GM18517 (cell line): Measurements from ENCODE around the gene TRPV2.

Source experiments
- ATAC-seq: cut with Tn5 transposase; IDR thresholded peaks from one replicate; pipeline ENCODE4 v1.9.1; 2021; ENCODE audit warnings: mild to moderate bottlenecking, moderate library complexity; ENCODE audit not compliant: unreplicated experiment

TRPV2 gene

GRCh38 chr17:16453493-16453851, 38.1 kb downstream of the TRPV2 start:
- no peak for ATAC-seq

GRCh38 chr17:16455997-16456741, 40.8 kb downstream of the TRPV2 start:
- ATAC-seq, result no peak

- ATAC-seq, result no peak
Measured at GRCh38 chr17:16456742-16457316, 41.5 kb downstream of the TRPV2 start.

- no peak for ATAC-seq
Measured at GRCh38 chr17:16459271-16459670, 43.9 kb downstream of the TRPV2 start.

GRCh38 chr17:16459855-16460550, 44.6 kb downstream of the TRPV2 start:
- ATAC-seq, result no peak

GRCh38 chr17:16460796-16461605, 45.6 kb downstream of the TRPV2 start:
- no peak for ATAC-seq

- ATAC-seq, result no peak
Measured at GRCh38 chr17:16461606-16461866, 46.2 kb downstream of the TRPV2 start.

GRCh38 chr17:16462070-16462864, 46.9 kb downstream of the TRPV2 start:
- no peak for ATAC-seq

- ATAC-seq, result no peak
Measured at GRCh38 chr17:16463358-16464302, 48.3 kb downstream of the TRPV2 start.

- ATAC-seq, result no peak
Measured at GRCh38 chr17:16464303-16465051, 49.1 kb downstream of the TRPV2 start.

- no peak for ATAC-seq
Measured at GRCh38 chr17:16465052-16465312, 49.6 kb downstream of the TRPV2 start.

- no peak for ATAC-seq
Measured at GRCh38 chr17:16465861-16466338, 50.5 kb downstream of the TRPV2 start.

- ATAC-seq, result no peak
Measured at GRCh38 chr17:16466407-16466806, 51.0 kb downstream of the TRPV2 start.

- ATAC-seq, result no peak
Measured at GRCh38 chr17:16467044-16467443, 51.7 kb downstream of the TRPV2 start.

GRCh38 chr17:16467886-16468285, 52.5 kb downstream of the TRPV2 start:
- no peak for ATAC-seq

GRCh38 chr17:16468428-16468992, 53.1 kb downstream of the TRPV2 start:
- no peak for ATAC-seq

GRCh38 chr17:16470265-16470664, 54.9 kb downstream of the TRPV2 start:
- ATAC-seq, result no peak

- no peak for ATAC-seq
Measured at GRCh38 chr17:16471295-16471694, 55.9 kb downstream of the TRPV2 start.

- ATAC-seq, result no peak
Measured at GRCh38 chr17:16472539-16472938, 57.2 kb downstream of the TRPV2 start.
